GM18873 (cell line): Measurements from ENCODE around the gene ATXN7L1.

ENCODE experiments used
- ATAC-seq: cut with Tn5 transposase; IDR thresholded peaks from one replicate; pipeline ENCODE4 v1.9.1; 2021; ENCODE audit warnings: mild to moderate bottlenecking, moderate library complexity, moderate number of reproducible peaks; ENCODE audit not compliant: unreplicated experiment, low FRiP score

Gene ATXN7L1

DNA sequence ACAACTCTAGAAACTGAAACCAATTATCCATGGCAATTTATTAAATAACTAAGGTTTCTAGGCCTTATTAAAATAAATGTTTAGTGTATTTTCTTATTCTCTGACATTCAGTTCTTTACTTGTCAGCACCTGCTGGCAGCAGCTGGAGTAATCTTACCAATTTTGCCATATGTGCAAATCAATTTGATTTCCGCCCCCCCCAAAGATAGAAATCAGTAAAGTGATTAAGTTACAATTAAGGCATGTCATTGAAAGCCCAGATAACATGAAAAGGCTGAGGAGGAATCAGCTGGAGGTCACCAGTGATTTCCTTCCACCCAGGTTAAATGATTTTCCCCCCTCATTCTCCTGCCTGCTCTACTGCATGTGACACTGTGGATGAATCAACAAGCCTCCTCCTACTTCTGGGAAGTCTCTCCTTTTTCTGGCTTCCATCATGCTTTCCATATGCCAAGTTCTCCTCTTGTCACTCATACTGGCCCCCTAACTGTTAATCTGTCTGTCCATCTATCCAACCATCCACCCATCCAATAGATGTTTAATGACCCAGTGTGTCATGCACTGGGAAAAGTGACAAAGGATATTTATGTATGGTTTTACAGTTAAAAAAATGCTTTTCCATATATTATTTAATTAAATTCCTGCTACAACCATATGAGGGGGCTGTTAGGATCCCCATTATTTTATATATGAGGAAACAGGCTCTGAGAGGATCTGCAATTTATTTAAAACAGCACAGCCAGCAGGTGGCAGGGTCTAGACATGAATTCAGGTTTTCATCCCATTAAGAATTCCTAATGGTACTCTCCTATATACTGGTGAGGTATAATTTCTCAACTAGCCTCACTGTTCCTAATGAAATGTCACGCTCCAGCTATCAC is 116.5 kb downstream of the ATXN7L1 start:
- no peak for ATAC-seq

GRCh38 chr7:105756367-105756766 is 120.0 kb downstream of the ATXN7L1 start:
- ATAC-seq: no peak

GRCh38 chr7:105752671-105753275 is 123.6 kb downstream of the ATXN7L1 start:
- no peak for ATAC-seq

DNA sequence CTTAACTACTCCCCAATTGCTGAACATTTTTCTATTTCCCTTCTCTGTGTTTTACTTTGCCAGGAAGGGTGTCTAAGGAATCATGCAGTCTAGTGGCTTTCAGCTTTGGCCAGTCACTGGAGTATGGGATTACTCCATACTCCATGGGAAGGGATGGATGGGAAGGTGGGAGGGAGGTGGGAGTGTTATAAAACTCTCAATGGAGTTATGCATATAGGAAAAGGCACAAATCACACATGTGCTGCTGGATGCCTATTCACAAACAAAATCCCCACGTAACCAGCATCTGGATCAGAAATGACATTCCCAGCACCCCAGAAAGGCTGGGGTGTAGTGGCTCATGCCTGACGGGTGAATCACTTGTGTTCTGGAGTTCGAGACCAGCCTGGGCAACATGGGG is 125.3 kb downstream of the ATXN7L1 start:
- no peak for ATAC-seq

- no peak for ATAC-seq
Observed at GRCh38 chr7:105748701-105749100, 127.7 kb downstream of the ATXN7L1 start.

DNA sequence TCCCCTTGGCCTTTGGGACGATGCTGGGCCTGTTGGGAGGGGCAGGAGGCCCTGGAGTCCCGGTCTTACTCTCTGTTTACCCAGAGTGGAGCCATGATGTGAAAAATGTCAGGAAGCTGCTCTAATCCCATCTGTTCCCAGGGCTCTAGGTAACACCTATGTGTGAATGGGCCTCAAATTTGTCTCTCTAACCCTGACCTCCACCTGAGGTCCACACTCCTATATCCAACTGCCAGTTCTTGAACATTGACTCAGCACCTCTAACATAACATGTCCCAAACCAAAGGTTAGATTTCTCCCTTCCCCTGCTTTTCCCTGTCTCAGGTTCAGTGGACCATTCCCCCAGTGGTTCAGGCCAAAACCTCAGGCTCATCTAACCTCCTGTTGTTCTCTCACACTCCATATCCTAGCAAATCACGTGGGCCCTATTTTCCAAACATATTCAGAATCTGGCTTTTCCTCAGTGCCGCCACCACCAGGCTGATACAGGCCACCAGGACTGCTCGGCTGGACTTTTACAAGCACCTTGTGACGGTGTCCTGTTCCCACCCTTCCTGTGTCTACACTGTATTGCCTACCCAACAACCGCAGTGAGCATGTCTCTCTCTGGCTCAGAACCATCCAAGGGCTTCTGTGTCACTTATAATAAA is 130.6 kb downstream of the ATXN7L1 start:
- ATAC-seq: no peak

DNA sequence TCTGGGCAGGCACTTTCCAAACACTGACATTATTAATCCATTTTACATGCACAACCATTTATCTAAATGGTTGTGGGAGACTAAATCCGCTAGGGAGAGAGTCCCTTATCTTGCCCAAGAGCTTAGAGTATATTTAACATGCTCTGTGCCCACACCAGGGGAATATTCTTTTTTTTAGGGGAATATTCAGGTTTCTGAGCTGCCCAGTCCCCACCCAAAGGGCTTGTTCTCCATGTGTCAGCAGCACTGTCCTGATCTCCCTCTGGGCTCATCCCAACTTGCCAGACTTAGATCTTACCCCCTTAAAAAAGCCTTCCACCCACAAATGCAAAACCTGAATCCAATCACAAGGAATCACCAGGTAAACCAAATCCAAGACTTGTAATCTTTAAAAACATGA is 132.1 kb downstream of the ATXN7L1 start:
- ATAC-seq: no peak

DNA sequence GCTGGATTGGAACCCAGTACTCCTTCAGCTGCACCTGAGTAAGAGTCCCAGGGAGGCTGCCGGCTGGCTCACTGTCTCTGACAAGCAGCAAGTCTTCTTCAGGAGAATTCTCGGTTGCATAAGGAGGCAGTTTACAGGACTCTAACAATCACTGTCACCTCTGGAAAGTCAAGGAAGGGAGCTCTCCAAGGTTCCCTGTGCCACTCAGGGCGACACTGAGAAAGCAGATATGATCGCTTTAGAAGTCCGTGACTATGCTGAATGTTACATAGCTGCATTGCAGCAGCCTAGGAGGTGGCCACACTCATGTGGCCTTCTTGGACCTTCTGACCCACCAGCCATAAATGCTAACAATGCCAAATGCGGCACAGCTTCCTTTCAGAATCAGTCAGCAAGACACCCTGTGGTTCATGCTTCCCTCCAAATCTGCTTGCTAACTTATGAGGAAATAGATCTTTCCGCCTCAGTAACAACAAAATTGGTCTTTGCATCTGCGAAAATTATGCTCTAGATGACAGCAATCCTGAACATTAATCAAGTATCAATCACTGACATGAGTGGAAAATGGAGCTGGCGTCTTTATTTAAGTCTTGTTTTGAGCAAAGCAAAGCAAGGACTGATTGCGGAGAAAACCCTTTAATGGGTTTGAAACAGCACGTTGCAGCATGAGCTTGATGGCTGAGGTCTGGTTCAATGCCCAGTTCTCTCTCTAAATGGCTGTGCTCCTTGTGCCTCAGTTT is 132.9 kb downstream of the ATXN7L1 start:
- no peak for ATAC-seq

DNA sequence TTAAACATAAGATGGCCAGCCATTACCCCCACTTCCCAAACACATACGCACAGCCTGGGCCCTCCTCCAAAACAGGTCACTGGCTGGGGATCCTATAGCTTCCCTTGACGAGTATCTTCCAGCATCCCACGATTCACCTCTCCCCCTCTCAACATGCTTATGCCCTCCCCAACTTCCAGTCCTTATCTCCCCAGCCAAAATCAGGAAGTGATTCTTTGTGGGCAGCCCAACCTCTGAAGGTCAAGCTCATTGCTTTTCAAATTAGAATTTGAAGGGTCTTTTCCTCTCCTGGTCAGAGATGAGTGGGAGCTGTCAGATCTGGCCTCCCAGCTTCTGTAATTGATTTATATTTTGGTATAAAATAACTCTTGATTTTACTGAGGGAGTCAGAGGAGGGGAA is 133.6 kb downstream of the ATXN7L1 start:
- ATAC-seq: no peak

- no peak for ATAC-seq
Observed at GRCh38 chr7:105741982-105742381, 134.4 kb downstream of the ATXN7L1 start.

GRCh38 chr7:105738133-105738532 is 138.3 kb downstream of the ATXN7L1 start:
- no peak for ATAC-seq

- ATAC-seq: no peak
Observed at GRCh38 chr7:105734233-105734632, 142.2 kb downstream of the ATXN7L1 start.

- no peak for ATAC-seq
Observed at GRCh38 chr7:105731042-105731441, 145.4 kb downstream of the ATXN7L1 start.

GRCh38 chr7:105728028-105728427 is 148.4 kb downstream of the ATXN7L1 start:
- ATAC-seq: no peak

- ATAC-seq: no peak
Observed at GRCh38 chr7:105724688-105725087, 151.7 kb downstream of the ATXN7L1 start.

DNA sequence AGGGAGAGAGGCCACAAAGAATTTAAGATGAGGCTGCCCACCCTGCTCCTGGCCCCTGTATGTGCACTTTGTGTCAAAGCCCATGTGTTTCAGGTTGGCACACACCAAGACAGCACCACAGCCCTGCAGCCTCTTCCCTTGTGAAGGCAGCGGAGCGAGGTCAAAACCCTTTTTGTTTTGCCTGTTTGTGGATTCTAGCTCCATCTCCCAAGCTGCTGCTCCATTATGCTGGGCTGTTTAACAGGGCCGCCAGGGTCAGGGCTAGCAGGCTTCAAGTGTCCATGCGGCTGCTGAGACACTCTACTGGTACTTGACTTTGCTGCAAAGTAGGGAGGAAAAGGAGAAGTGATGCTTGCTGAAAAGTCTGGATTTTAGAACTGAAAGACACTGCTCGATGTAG is 152.8 kb downstream of the ATXN7L1 start:
- no peak for ATAC-seq

- ATAC-seq: no peak
Observed at GRCh38 chr7:105721571-105722104, 154.8 kb downstream of the ATXN7L1 start.

GRCh38 chr7:105719919-105720318 is 156.5 kb downstream of the ATXN7L1 start:
- no peak for ATAC-seq

DNA sequence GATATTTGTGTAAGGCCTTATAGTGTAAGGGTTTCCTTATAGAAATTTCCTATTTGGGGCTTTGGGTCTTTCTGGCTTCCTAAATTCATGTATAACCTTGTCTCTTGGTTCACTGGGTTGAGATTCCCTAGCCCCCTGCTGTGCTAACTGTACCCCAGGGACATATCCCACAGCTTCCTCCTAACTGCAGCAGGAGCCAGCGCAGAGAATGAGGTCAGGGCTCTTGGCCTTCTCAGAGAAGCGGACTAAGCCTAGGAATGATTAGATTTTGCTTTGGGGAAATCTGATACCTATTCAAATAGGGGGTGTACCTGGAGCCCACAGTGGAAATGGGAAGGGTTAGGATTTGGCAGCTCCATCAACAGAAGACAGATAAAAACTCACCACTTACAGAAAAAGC is 157.0 kb downstream of the ATXN7L1 start:
- ATAC-seq: no peak

- ATAC-seq: no peak
Observed at GRCh38 chr7:105718511-105718925, 157.9 kb downstream of the ATXN7L1 start.

GRCh38 chr7:105715528-105715927 is 160.9 kb downstream of the ATXN7L1 start:
- ATAC-seq: no peak
